Neutrophil (primary cell): ENCODE results near the gene DEDD.

Experiments used
- H3K27ac ChIP-seq: fragments of 200-600 bp; sonication (generic); 2 replicates; pipeline ENCODE4 v1.5.1; 2016; ENCODE audit warnings: mild to moderate bottlenecking, moderate library complexity
- H3K27me3 ChIP-seq: fragments of 200-600 bp; sonication (generic); 2 replicates; pipeline ENCODE4 v1.6.0; 2016; ENCODE audit warnings: mild to moderate bottlenecking
- H3K36me3 ChIP-seq: fragments of 200-600 bp; sonication (generic); 2 replicates; pipeline ENCODE4 v1.5.1; 2017
- H3K4me1 ChIP-seq, 2 experiments: fragments of 200-600 bp in 1 of 2; sonication (generic) in 1 of 2; 1 replicate in 1 of 2; 2 replicates in 1 of 2; pipeline versions ENCODE4 v1.5.1 to v1.6.1; 2013 to 2016; ENCODE audit warnings: low read depth in 1 of 2, low read length in 1 of 2, mild to moderate bottlenecking in 1 of 2, moderate library complexity in 1 of 2; ENCODE audit not compliant: control insufficient read depth in 1 of 2, insufficient read depth in 1 of 2
- H3K4me3 ChIP-seq, 2 experiments: fragments of 200-600 bp in 1 of 2; sonication (generic) in 1 of 2; 1 replicate in 1 of 2; 2 replicates in 1 of 2; pipeline ENCODE4 v1.5.1; 2013 to 2016; ENCODE audit warnings: low read depth in 1 of 2, low read length in 1 of 2, mild to moderate bottlenecking in 1 of 2, moderate library complexity in 1 of 2
- H3K9me3 ChIP-seq: fragments of 200-600 bp; sonication (generic); 2 replicates; pipeline ENCODE4 v1.5.1; 2016
- CTCF ChIP-seq: fragments of 200-600 bp; sonication (generic); IDR thresholded peaks from 2 replicates; pipeline ENCODE4 v1.5.1; 2016; ENCODE audit warnings: antibody characterized with exemption

DEDD gene

GRCh38 chr1:161106431-161106830 lies 26.0 kb downstream of the DEDD start:
- no peak overlapping the region for H3K27ac ChIP-seq
- peaks cover 9% of the 10 kb centered on the region for H3K36me3 ChIP-seq
- H3K9me3 ChIP-seq, result no peaks in the 10 kb centered on the region
- no peak overlapping the region for H3K4me3 ChIP-seq
- peaks cover 1 to 3% of the 10 kb centered on the region in 2 experiments for H3K4me1 ChIP-seq
- no peak for TF ChIP-seq CTCF
- no peaks in the 10 kb centered on the region for H3K27me3 ChIP-seq

- H3K9me3 ChIP-seq, result no peaks in the 10 kb centered on the region
- peaks cover 11% of the 10 kb centered on the region for H3K27me3 ChIP-seq
- H3K36me3 ChIP-seq, result peaks cover 12% of the 10 kb centered on the region
- no peak for TF ChIP-seq CTCF
- no peak overlapping the region for H3K27ac ChIP-seq
- H3K4me3 ChIP-seq, result no peak overlapping the region
- H3K4me1 ChIP-seq, result peaks cover 25 to 29% of the 10 kb centered on the region in 2 experiments
Measured at GRCh38 chr1:161100556-161100955, 31.9 kb downstream of the DEDD start.

- no peak for TF ChIP-seq CTCF
- H3K27ac ChIP-seq, result no peak overlapping the region
- peaks cover 12% of the 10 kb centered on the region for H3K36me3 ChIP-seq
- H3K27me3 ChIP-seq, result peaks cover 11% of the 10 kb centered on the region
- peaks cover 25 to 29% of the 10 kb centered on the region in 2 experiments for H3K4me1 ChIP-seq
- H3K4me3 ChIP-seq, result no peak overlapping the region
- no peaks in the 10 kb centered on the region for H3K9me3 ChIP-seq
Measured at GRCh38 chr1:161099090-161099802, 33.2 kb downstream of the DEDD start.

GRCh38 chr1:161098210-161099068 lies 34.0 kb downstream of the DEDD start, which contains the start of gene KLHDC9:
TSS of gene KLHDC9 (plus strand) at chr1:161098361. CDS start at chr1:161098536, 175 bp downstream.
- Histone ChIP-seq H3K27me3 (peaks cover 11% of the 10 kb centered on the region), H3K36me3 (peaks cover 12% of the 10 kb centered on the region), H3K27ac (peak within 1 kb of the TSS; percentile 62), H3K4me1 (peaks cover 25 to 29% of the 10 kb centered on the region in 2 experiments), H3K9me3 (no peaks in the 10 kb centered on the region), H3K4me3 (peak within 1 kb of the TSS; percentile 74 to 75)
- no peak for TF ChIP-seq CTCF

GRCh38 chr1:161096530-161096929 lies 35.9 kb downstream of the DEDD start:
- Histone ChIP-seq H3K4me1 (peaks cover 25 to 29% of the 10 kb centered on the region in 2 experiments), H3K4me3 (no peak overlapping the region), H3K27ac (peak overlapping the region; percentile 62), H3K9me3 (no peaks in the 10 kb centered on the region), H3K36me3 (peaks cover 4% of the 10 kb centered on the region), H3K27me3 (peaks cover 11% of the 10 kb centered on the region)
- TF ChIP-seq CTCF, result no peak
